HCT116 (cell line): ENCODE measurements around the gene TCERG1L.

ENCODE experiments used
- CTCF ChIP-seq, 3 experiments: fragments of 200-600 bp in 1 of 3; sonication (generic) in 1 of 3; IDR thresholded peaks in 2 of 3; conservative IDR thresholded peaks in 1 of 3; 2 replicates each; pipeline ENCODE4 v1.5.1; 2012 to 2017; ENCODE audit warnings: low read depth in 2 of 3, low read length in 2 of 3, antibody characterized with exemption in 1 of 3, borderline replicate concordance in 1 of 3, control low read depth in 1 of 3, mild to moderate bottlenecking in 1 of 3, mixed read lengths in 1 of 3, mixed run types in 1 of 3, moderate library complexity in 1 of 3; ENCODE audit not compliant: insufficient read depth in 1 of 3
- TCF7L2 ChIP-seq: IDR thresholded peaks from 2 replicates; pipeline ENCODE4 v1.7.0; 2011; ENCODE audit warnings: borderline replicate concordance, inconsistent platforms; ENCODE audit not compliant: insufficient read depth, insufficient read length; ENCODE audit errors: extremely low read depth

DNA sequence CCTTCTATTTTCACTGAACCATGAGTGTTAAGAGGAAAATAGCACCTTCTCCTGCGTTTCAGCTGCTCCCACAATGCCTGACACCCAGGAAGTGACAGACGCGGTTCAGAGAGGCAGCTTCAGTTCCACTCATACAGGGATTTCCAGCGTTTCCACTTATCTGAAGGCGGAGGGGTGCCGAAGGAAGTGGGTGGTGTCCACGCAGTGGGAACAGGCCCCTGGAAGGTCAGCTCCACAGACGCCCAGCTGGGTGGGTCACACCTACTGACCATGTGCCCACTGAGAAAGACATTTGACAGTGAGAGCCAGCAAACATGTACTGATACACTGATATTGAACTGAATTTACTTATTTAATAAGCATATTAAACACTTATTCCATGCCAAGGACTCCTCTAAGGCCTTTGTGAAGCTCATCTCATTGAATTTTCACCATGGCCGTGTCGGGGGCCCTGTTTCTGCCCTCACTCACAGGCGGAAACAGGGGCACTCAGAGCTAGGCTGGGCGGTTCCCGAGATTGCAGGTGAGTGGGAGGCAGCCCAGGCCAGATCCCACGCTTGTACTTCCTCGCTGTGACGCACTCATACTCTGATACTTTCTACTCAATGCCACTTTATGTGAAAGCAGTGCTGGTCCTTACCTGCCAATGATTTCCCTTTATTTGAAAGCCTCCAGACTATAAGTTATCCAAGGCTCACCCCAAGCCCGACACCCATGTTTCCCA lies 96.8 kb downstream of the TCERG1L start:
- no peak for TF ChIP-seq CTCF (IDR thresholded peaks at IDR 0.05 in 2 of 3, conservative IDR thresholded peaks at IDR 0.05 in 1 of 3; ENCODE audit: borderline replicate concordance in 1 of 3, insufficient read depth in 1 of 3, low read depth in 2 of 3, low read length in 2 of 3)
- TF ChIP-seq TCF7L2: no peak
